C1 segment of cervical spinal cord (tissue), 14 donors: ENCODE data around the gene ATG7.
"Not testable (repeated sequence)": the region's sequence is repeated elsewhere in the genome, so short reads cannot be mapped to it uniquely, and the experiment has no call there.

ENCODE experiments used
- DNase-seq, 14 donors: peaks; one replicate each; lab custom pipeline; 2025; lab: John Stamatoyannopoulos, UW

Gene ATG7

GRCh38 chr3:11250902-11251806 is 21.0 kb upstream of the ATG7 start:
- DNase-seq: no peak

- no peak for DNase-seq
Observed at GRCh38 chr3:11251807-11252176, 20.4 kb upstream of the ATG7 start.

GRCh38 chr3:11254876-11255275 is 17.3 kb upstream of the ATG7 start:
- DNase-seq: no peak

GRCh38 chr3:11255537-11255936 is 16.7 kb upstream of the ATG7 start:
- DNase-seq: not testable (repeated sequence)

GRCh38 chr3:11258958-11259357 is 13.2 kb upstream of the ATG7 start:
- DNase-seq: no peak

- no peak for DNase-seq
Observed at GRCh38 chr3:11260460-11260859, 11.7 kb upstream of the ATG7 start.

- no peak for DNase-seq
Observed at GRCh38 chr3:11269007-11269406, 3.2 kb upstream of the ATG7 start.

GRCh38 chr3:11272906-11273574 is 843 bp downstream of the ATG7 start:
- peak in 2 of 14 donors; percentile 1 for DNase-seq

- DNase-seq: peak in 4 of 14 donors; percentile 4 to 28 (median 17)
Observed at GRCh38 chr3:11273891-11274291, 1.7 kb downstream of the ATG7 start.

GRCh38 chr3:11274566-11275142 is 2.5 kb downstream of the ATG7 start:
- DNase-seq: no peak

- no peak for DNase-seq
Observed at GRCh38 chr3:11275926-11276325, 3.7 kb downstream of the ATG7 start.

GRCh38 chr3:11276901-11277300 is 4.7 kb downstream of the ATG7 start:
- no peak for DNase-seq

- DNase-seq: peak in 13 of 14 donors; percentile 1 to 82 (median 60)
Observed at GRCh38 chr3:11282250-11283138, 10.3 kb downstream of the ATG7 start.

GRCh38 chr3:11283139-11283475 is 10.9 kb downstream of the ATG7 start:
- DNase-seq: no peak

- no peak for DNase-seq
Observed at GRCh38 chr3:11284011-11284410, 11.8 kb downstream of the ATG7 start.

GRCh38 chr3:11285471-11285870 is 13.3 kb downstream of the ATG7 start:
- DNase-seq: no peak

- no peak for DNase-seq
Observed at GRCh38 chr3:11287404-11287803, 15.2 kb downstream of the ATG7 start.

GRCh38 chr3:11288021-11288491 is 15.9 kb downstream of the ATG7 start:
- DNase-seq: no peak

GRCh38 chr3:11288786-11289637 is 16.8 kb downstream of the ATG7 start:
- DNase-seq: no peak

GRCh38 chr3:11289864-11290263 is 17.7 kb downstream of the ATG7 start:
- no peak for DNase-seq
